ENCODE results near the gene STRA8. TPM values are rescaled to one million over a fixed set of nuclear protein-coding genes. Genes with fewer than 3 reads are reported as not detected.

STRA8 gene
- not detected for polyA plus RNA-seq (2012; ENCODE audit: low read depth, missing spikeins)

GRCh38 chr7:135233570-135233969 is at the start of gene STRA8:
Gene STRA8 (plus strand): TSS chr7:135233838. CDS start chr7:135240525, 6,687 bp downstream.
- DNase-seq (ENCODE audit: insufficient read length, low spot score) (no peak), FAIRE-seq (no peak)
- TF ChIP-seq POLR2A (IDR thresholded peaks at IDR 0.05; ENCODE audit: low read depth, low read length), result no peak
- TF ChIP-seq PAX5 (IDR thresholded peaks at IDR 0.05; ENCODE audit: insufficient read depth, low read length, severe bottlenecking), result no peak
- TF ChIP-seq POLR2AphosphoS5 (IDR thresholded peaks at IDR 0.05; ENCODE audit: low read depth, low read length), result no peak
- TF ChIP-seq TAF1 (IDR thresholded peaks at IDR 0.05; ENCODE audit: low read depth, low read length), result no peak
- no peak for TF ChIP-seq POU2F2 (IDR thresholded peaks at IDR 0.05; ENCODE audit: low read depth, low read length)
- TF ChIP-seq SPI1 (IDR thresholded peaks at IDR 0.05; ENCODE audit: low read depth, low read length), result no peak

GRCh38 chr7:135184254-135184841 is 49.3 kb upstream of the STRA8 start:
- DNase-seq (ENCODE audit: insufficient read length, low spot score) (no peak), FAIRE-seq (no peak)
- TF ChIP-seq POLR2AphosphoS5 (IDR thresholded peaks at IDR 0.05; ENCODE audit: low read depth, low read length) (peak; percentile 29; the same call in 1 of the 2 replicates), PAX5 (IDR thresholded peaks at IDR 0.05; ENCODE audit: insufficient read depth, low read length, severe bottlenecking) (no peak), POLR2A (IDR thresholded peaks at IDR 0.05; ENCODE audit: low read depth, low read length) (0 out of 2 replicates have a peak, but pooled peaks have one; percentile 17), POU2F2 (IDR thresholded peaks at IDR 0.05; ENCODE audit: low read depth, low read length) (no peak), SPI1 (IDR thresholded peaks at IDR 0.05; ENCODE audit: low read depth, low read length) (no peak), TAF1 (IDR thresholded peaks at IDR 0.05; ENCODE audit: low read depth, low read length) (no peak)

GRCh38 chr7:135185471-135186260 is 48.0 kb upstream of the STRA8 start:
- DNase-seq (ENCODE audit: insufficient read length, low spot score) (no peak), FAIRE-seq (no peak)
- TF ChIP-seq POLR2A (IDR thresholded peaks at IDR 0.05; ENCODE audit: low read depth, low read length), result no peak
- TF ChIP-seq SPI1 (IDR thresholded peaks at IDR 0.05; ENCODE audit: low read depth, low read length), result no peak
- TF ChIP-seq POU2F2 (IDR thresholded peaks at IDR 0.05; ENCODE audit: low read depth, low read length), result no peak
- TF ChIP-seq POLR2AphosphoS5 (IDR thresholded peaks at IDR 0.05; ENCODE audit: low read depth, low read length), result no peak; the same call in 1 of the 2 replicates
- TF ChIP-seq PAX5 (IDR thresholded peaks at IDR 0.05; ENCODE audit: insufficient read depth, low read length, severe bottlenecking), result no peak
- no peak for TF ChIP-seq TAF1 (IDR thresholded peaks at IDR 0.05; ENCODE audit: low read depth, low read length)

GRCh38 chr7:135186261-135186540 is 47.4 kb upstream of the STRA8 start:
- FAIRE-seq (peak; percentile 50), DNase-seq (ENCODE audit: insufficient read length, low spot score) (no peak)
- TF ChIP-seq POLR2AphosphoS5 (IDR thresholded peaks at IDR 0.05; ENCODE audit: low read depth, low read length) (no peak), POLR2A (IDR thresholded peaks at IDR 0.05; ENCODE audit: low read depth, low read length) (no peak), PAX5 (IDR thresholded peaks at IDR 0.05; ENCODE audit: insufficient read depth, low read length, severe bottlenecking) (no peak), TAF1 (IDR thresholded peaks at IDR 0.05; ENCODE audit: low read depth, low read length) (no peak), POU2F2 (IDR thresholded peaks at IDR 0.05; ENCODE audit: low read depth, low read length) (no peak), SPI1 (IDR thresholded peaks at IDR 0.05; ENCODE audit: low read depth, low read length) (no peak)

GRCh38 chr7:135186841-135187253 is 46.8 kb upstream of the STRA8 start:
- TF ChIP-seq PAX5 (IDR thresholded peaks at IDR 0.05; ENCODE audit: insufficient read depth, low read length, severe bottlenecking) (no peak), POLR2A (IDR thresholded peaks at IDR 0.05; ENCODE audit: low read depth, low read length) (peak; percentile 80), TAF1 (IDR thresholded peaks at IDR 0.05; ENCODE audit: low read depth, low read length) (peak; percentile 84), SPI1 (IDR thresholded peaks at IDR 0.05; ENCODE audit: low read depth, low read length) (peak; percentile 71), POLR2AphosphoS5 (IDR thresholded peaks at IDR 0.05; ENCODE audit: low read depth, low read length) (peak; percentile 54; the same call in 1 of the 2 replicates), POU2F2 (IDR thresholded peaks at IDR 0.05; ENCODE audit: low read depth, low read length) (peak; percentile 90)
- peak; percentile 72 for FAIRE-seq
- peak; percentile 49 for DNase-seq (ENCODE audit: insufficient read length, low spot score)

GRCh38 chr7:135188298-135188984 is 45.2 kb upstream of the STRA8 start:
- DNase-seq (ENCODE audit: insufficient read length, low spot score), result no peak
- TF ChIP-seq SPI1 (IDR thresholded peaks at IDR 0.05; ENCODE audit: low read depth, low read length) (no peak), TAF1 (IDR thresholded peaks at IDR 0.05; ENCODE audit: low read depth, low read length) (no peak), POU2F2 (IDR thresholded peaks at IDR 0.05; ENCODE audit: low read depth, low read length) (no peak)
- no peak for FAIRE-seq

- no peak for FAIRE-seq
- TF ChIP-seq POU2F2 (IDR thresholded peaks at IDR 0.05; ENCODE audit: low read depth, low read length) (no peak), POLR2A (IDR thresholded peaks at IDR 0.05; ENCODE audit: low read depth, low read length) (no peak), POLR2AphosphoS5 (IDR thresholded peaks at IDR 0.05; ENCODE audit: low read depth, low read length) (no peak), TAF1 (IDR thresholded peaks at IDR 0.05; ENCODE audit: low read depth, low read length) (no peak), PAX5 (IDR thresholded peaks at IDR 0.05; ENCODE audit: insufficient read depth, low read length, severe bottlenecking) (no peak), SPI1 (IDR thresholded peaks at IDR 0.05; ENCODE audit: low read depth, low read length) (no peak)
Observed at GRCh38 chr7:135189221-135189662, 44.4 kb upstream of the STRA8 start.

GRCh38 chr7:135189961-135190360 is 43.7 kb upstream of the STRA8 start:
- FAIRE-seq (no peak), DNase-seq (ENCODE audit: insufficient read length, low spot score) (no peak)
- TF ChIP-seq POLR2A (IDR thresholded peaks at IDR 0.05; ENCODE audit: low read depth, low read length) (no peak), POU2F2 (IDR thresholded peaks at IDR 0.05; ENCODE audit: low read depth, low read length) (no peak), POLR2AphosphoS5 (IDR thresholded peaks at IDR 0.05; ENCODE audit: low read depth, low read length) (no peak), PAX5 (IDR thresholded peaks at IDR 0.05; ENCODE audit: insufficient read depth, low read length, severe bottlenecking) (no peak), SPI1 (IDR thresholded peaks at IDR 0.05; ENCODE audit: low read depth, low read length) (no peak), TAF1 (IDR thresholded peaks at IDR 0.05; ENCODE audit: low read depth, low read length) (no peak)

More at GRCh38 chr7:135189221-135189662, 44.4 kb upstream of the STRA8 start:
- no peak for DNase-seq (ENCODE audit: insufficient read length, low spot score)

GRCh38 chr7:135190703-135191102 is 42.9 kb upstream of the STRA8 start:
- no peak for FAIRE-seq
- TF ChIP-seq POU2F2 (IDR thresholded peaks at IDR 0.05; ENCODE audit: low read depth, low read length) (no peak), PAX5 (IDR thresholded peaks at IDR 0.05; ENCODE audit: insufficient read depth, low read length, severe bottlenecking) (no peak), TAF1 (IDR thresholded peaks at IDR 0.05; ENCODE audit: low read depth, low read length) (no peak), SPI1 (IDR thresholded peaks at IDR 0.05; ENCODE audit: low read depth, low read length) (no peak), POLR2AphosphoS5 (IDR thresholded peaks at IDR 0.05; ENCODE audit: low read depth, low read length) (no peak), POLR2A (IDR thresholded peaks at IDR 0.05; ENCODE audit: low read depth, low read length) (no peak)
- DNase-seq (ENCODE audit: insufficient read length, low spot score), result no peak
